Hepatocyte (in vitro differentiated cells): ENCODE measurements around the gene NSRP1. TPM values are rescaled to one million over a fixed set of nuclear protein-coding genes. Genes with fewer than 3 reads are reported as not detected.

ENCODE experiments used
- DNase-seq: peaks from one replicate; pipeline ENCODE4 v3.0.0-alpha.2; 2016; ENCODE audit warnings: low spot score
- H2AFZ ChIP-seq: fragments of 200-600 bp; sonication (generic); 2 replicates; pipeline ENCODE4 v1.6.0; 2016; ENCODE audit warnings: antibody characterized with exemption, mild to moderate bottlenecking
- H3K27ac ChIP-seq: fragments of 200-600 bp; sonication (generic); 2 replicates; pipeline ENCODE4 v1.5.1; 2016; ENCODE audit warnings: mild to moderate bottlenecking
- H3K27me3 ChIP-seq: fragments of 200-600 bp; sonication (generic); 2 replicates; pipeline ENCODE4 v1.6.1; 2016
- H3K36me3 ChIP-seq: fragments of 200-600 bp; sonication (generic); replicated peaks from 2 replicates; pipeline ENCODE4 v1.5.1; 2016; ENCODE audit warnings: low read depth; ENCODE audit not compliant: insufficient read depth
- H3K4me1 ChIP-seq: fragments of 200-600 bp; sonication (generic); 2 replicates; pipeline ENCODE4 v1.5.1; 2016; ENCODE audit warnings: mild to moderate bottlenecking, moderate library complexity; ENCODE audit not compliant: insufficient read depth
- H3K4me2 ChIP-seq: fragments of 200-600 bp; sonication (generic); 2 replicates; pipeline ENCODE4 v1.6.0; 2016
- H3K4me3 ChIP-seq: fragments of 200-600 bp; sonication (generic); 2 replicates; pipeline ENCODE4 v1.5.1; 2016; ENCODE audit warnings: mild to moderate bottlenecking
- H3K79me2 ChIP-seq: fragments of 200-600 bp; sonication (generic); 2 replicates; pipeline ENCODE4 v1.6.0; 2017; ENCODE audit warnings: mild to moderate bottlenecking
- H3K9me2 ChIP-seq: fragments of 200-600 bp; sonication (generic); replicated peaks from 2 replicates; pipeline ENCODE4 v1.6.0; 2017; ENCODE audit warnings: mild to moderate bottlenecking; ENCODE audit not compliant: insufficient read depth
- H3K9me3 ChIP-seq: fragments of 200-600 bp; sonication (generic); 2 replicates; pipeline ENCODE4 v1.5.1; 2016; ENCODE audit warnings: low read depth, mild to moderate bottlenecking
- H4K20me1 ChIP-seq: fragments of 200-600 bp; sonication (generic); 2 replicates; pipeline ENCODE4 v1.6.0; 2016; ENCODE audit warnings: mild to moderate bottlenecking; ENCODE audit not compliant: insufficient read depth, poor library complexity, severe bottlenecking
- CTCF ChIP-seq: fragments of 200-600 bp; sonication (generic); IDR thresholded peaks from 2 replicates; pipeline ENCODE4 v1.5.1; 2016; ENCODE audit warnings: antibody characterized with exemption, mild to moderate bottlenecking; ENCODE audit not compliant: poor library complexity
- EZH2 ChIP-seq: fragments of 200-600 bp; sonication (generic); IDR thresholded peaks from 2 replicates; pipeline ENCODE4 v1.6.1; 2016; ENCODE audit warnings: antibody characterized with exemption, mild to moderate bottlenecking, borderline replicate concordance
- EZH2phosphoT487 ChIP-seq: fragments of 200-600 bp; sonication (generic); IDR thresholded peaks from one replicate; pipeline ENCODE4 v1.6.1; 2018; ENCODE audit warnings: antibody characterized with exemption, mild to moderate bottlenecking, low read depth, moderate library complexity; ENCODE audit not compliant: unreplicated experiment, severe bottlenecking
- WGBS: methylation state at CpG from one replicate; pipeline ENCODE4 v1.1.6; 2016; ENCODE audit warnings: low lambda C conversion rate; ENCODE audit errors: missing lambda C conversion rate; 5-methylcytosine and 5-hydroxymethylcytosine counted together
- polyA plus RNA-seq: library from polyadenylated mRNA; unstranded; fragments of >200 nt; fragmentation: Nextera tagmentation; extraction: Ambion mirVana; gene quantifications from 2 replicates; pipeline ENCODE4 v1.2.1, GENCODE V29; 2016
- total RNA-seq: library from RNA; depleted of rRNA; stranded (reverse); fragments of >200 nt; gene quantifications from 2 replicates; pipeline ENCODE4 v1.2.3, GENCODE V29; 2014

The NSRP1 gene
- total and polyA plus RNA-seq, 2 experiments from 2014 or later, result 8.6 to 39.2 TPM

GRCh38 chr17:30160419-30161172 lies 44.0 kb downstream of the NSRP1 start:
- H3K4me3 ChIP-seq, result no peak overlapping the region
- WGBS, result 67% methylated on average over 3 of the region's 3 CpGs
- H3K36me3 ChIP-seq, result no peaks in the 10 kb centered on the region
- H3K79me2 ChIP-seq, result peaks cover 89% of the 10 kb centered on the region
- no peak for TF ChIP-seq EZH2
- TF ChIP-seq CTCF, result no peak
- no peak for TF ChIP-seq EZH2phosphoT487
- H2AFZ ChIP-seq, result no peak overlapping the region
- H3K9me2 ChIP-seq, result no peaks in the 10 kb centered on the region
- H3K27ac ChIP-seq, result no peak overlapping the region
- H3K27me3 ChIP-seq, result no peaks in the 10 kb centered on the region
- H3K4me2 ChIP-seq, result no peak overlapping the region
- no peaks in the 10 kb centered on the region for H3K4me1 ChIP-seq
- H4K20me1 ChIP-seq, result peaks cover 13% of the 10 kb centered on the region
- H3K9me3 ChIP-seq, result no peaks in the 10 kb centered on the region
- no peak for DNase-seq

GRCh38 chr17:30161601-30162000 lies 45.0 kb downstream of the NSRP1 start:
- TF ChIP-seq CTCF, result no peak
- no peak for TF ChIP-seq EZH2phosphoT487
- TF ChIP-seq EZH2, result no peak
- peaks cover 84% of the 10 kb centered on the region for H3K79me2 ChIP-seq
- no peaks in the 10 kb centered on the region for H3K36me3 ChIP-seq
- no peak for DNase-seq
- H3K9me3 ChIP-seq, result no peaks in the 10 kb centered on the region
- no peak overlapping the region for H3K27ac ChIP-seq
- H3K9me2 ChIP-seq, result no peaks in the 10 kb centered on the region
- H3K4me3 ChIP-seq, result no peak overlapping the region
- no peak overlapping the region for H3K4me2 ChIP-seq
- no peak overlapping the region for H2AFZ ChIP-seq
- H3K4me1 ChIP-seq, result no peaks in the 10 kb centered on the region
- H3K27me3 ChIP-seq, result no peaks in the 10 kb centered on the region
- peaks cover 9% of the 10 kb centered on the region for H4K20me1 ChIP-seq

- no peaks in the 10 kb centered on the region for H3K9me3 ChIP-seq
These were observed 47.9 kb downstream of the NSRP1 start for GRCh38 chr17:30164531-30164930.

More at GRCh38 chr17:30164531-30164930, 47.9 kb downstream of the NSRP1 start:
- H3K27me3 ChIP-seq, result no peaks in the 10 kb centered on the region
- H3K4me3 ChIP-seq, result no peak overlapping the region
- 99% methylated on average over 4 of the region's 4 CpGs for WGBS
- no peak overlapping the region for H2AFZ ChIP-seq
- no peak for DNase-seq
- H3K4me2 ChIP-seq, result no peak overlapping the region
- no peak overlapping the region for H3K27ac ChIP-seq
- H4K20me1 ChIP-seq, result peaks cover 6% of the 10 kb centered on the region
- TF ChIP-seq CTCF (no peak), EZH2phosphoT487 (no peak), EZH2 (no peak)
- no peaks in the 10 kb centered on the region for H3K36me3 ChIP-seq
- no peaks in the 10 kb centered on the region for H3K4me1 ChIP-seq
- H3K79me2 ChIP-seq, result peaks cover 56% of the 10 kb centered on the region
- no peaks in the 10 kb centered on the region for H3K9me2 ChIP-seq
